HG03039 (cell line): ENCODE measurements around the gene PCNX1.
"Not testable (repeated sequence)": the region's sequence is repeated elsewhere in the genome, so short reads cannot be mapped to it uniquely, and the experiment has no call there.

Experiments
- ATAC-seq: cut with Tn5 transposase; IDR thresholded peaks from one replicate; pipeline ENCODE4 v1.9.1; 2021; ENCODE audit warnings: mild to moderate bottlenecking, moderate library complexity; ENCODE audit not compliant: unreplicated experiment

PCNX1 gene

GRCh38 chr14:71142375-71143038 is 235.2 kb downstream of the PCNX1 start:
- ATAC-seq = no peak

DNA sequence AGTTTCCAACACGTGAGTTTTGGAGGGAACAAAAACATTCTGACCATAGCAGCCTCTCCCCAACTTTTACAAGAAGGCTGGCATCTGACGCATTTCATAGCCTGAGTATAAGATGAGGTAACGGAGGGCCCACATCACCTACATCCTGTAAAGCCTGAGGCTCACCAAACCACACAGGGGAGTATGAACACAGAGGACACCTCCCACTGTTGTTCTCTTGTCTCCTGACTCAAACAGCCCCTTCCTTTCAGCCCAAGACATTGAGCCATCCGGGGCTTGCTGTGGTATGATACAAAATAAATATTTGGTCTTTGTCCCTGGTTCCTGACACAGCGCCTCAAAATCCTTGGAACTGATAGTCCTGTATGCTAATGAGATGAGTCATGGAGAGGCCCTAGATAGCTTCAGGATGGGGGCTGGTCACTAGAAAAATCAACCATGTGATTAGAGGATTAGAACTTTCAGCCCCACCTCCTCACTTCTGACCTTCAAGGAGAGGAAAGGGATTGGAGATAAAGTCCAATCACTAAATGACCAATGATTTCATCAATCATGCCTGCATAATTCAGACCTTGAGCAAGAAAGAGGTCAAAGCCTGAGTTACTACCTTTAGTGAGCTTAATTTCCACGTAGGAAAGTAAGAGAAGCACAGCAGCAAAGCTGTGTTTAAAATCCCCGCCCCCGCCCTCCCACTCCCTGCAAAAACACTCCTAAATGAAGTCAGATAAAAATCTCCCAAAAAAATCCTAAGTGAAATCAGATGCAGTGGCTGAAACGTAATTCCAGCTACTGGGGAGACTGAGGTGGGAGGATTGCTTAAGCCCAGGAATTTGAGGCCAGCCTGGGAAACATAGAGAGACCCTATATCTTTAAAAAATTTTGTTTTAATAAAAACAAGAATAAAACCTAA is 236.4 kb downstream of the PCNX1 start:
- no peak for ATAC-seq

DNA sequence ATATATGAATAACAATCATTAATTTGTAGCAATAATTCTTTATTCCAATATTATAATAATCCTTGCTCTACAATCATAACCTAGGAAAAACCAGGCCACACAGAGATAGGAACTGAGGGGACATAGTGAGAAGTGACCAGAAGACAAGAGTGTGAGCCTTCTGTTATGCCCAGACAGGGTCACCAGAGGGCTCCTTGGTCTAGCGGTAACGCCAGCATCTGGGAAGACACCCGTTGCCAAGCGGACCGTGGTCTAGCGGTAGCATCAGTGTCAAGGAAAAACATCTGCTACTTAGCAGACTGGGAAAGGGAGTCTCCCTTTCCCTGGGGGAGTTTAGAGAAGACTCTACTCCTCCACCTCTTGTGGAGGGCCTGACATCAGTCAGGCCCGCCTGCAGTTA is 240.1 kb downstream of the PCNX1 start:
- not testable (repeated sequence) for ATAC-seq

DNA sequence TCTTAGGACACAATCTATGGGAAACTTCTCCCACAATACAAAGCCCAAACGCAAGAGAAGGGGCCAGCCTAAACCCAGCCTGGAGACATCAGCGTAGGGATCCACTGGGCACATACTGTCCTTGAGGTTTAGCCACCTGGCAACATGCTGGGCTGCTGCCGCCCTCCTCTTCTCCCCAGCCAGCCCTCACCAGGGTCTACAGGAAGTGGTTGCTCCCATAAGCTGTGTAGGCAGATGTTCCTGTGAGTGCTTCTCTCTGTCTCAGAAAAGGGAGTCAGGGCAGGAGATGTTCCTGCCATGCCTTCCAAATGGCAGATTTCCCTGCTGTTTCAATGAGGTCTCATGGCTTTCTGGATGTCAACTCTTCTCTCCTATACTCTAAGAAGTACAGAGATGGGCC is 241.4 kb downstream of the PCNX1 start:
- no peak for ATAC-seq

GRCh38 chr14:71150737-71151136 is 243.5 kb downstream of the PCNX1 start:
- ATAC-seq = no peak

DNA sequence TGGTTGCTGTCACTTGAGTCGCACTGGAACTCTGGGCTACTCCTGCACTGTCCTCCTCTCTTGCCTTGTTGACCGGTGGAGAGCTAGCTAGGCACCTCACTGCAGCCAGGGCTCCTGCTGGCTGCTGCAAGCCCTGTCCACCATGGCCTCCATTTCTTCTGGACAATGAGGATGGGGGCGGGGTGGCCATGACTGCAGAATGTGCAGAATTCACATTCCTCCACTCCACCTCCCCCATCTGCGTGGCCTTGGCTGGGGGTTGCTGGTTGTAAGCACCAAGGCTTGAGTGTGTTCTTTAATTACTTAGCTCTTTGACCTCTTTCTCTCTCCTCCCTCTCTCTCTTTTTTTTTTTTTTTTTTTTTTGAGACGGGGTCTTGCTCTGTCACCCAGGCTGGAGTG is 248.5 kb downstream of the PCNX1 start:
- no peak for ATAC-seq

DNA sequence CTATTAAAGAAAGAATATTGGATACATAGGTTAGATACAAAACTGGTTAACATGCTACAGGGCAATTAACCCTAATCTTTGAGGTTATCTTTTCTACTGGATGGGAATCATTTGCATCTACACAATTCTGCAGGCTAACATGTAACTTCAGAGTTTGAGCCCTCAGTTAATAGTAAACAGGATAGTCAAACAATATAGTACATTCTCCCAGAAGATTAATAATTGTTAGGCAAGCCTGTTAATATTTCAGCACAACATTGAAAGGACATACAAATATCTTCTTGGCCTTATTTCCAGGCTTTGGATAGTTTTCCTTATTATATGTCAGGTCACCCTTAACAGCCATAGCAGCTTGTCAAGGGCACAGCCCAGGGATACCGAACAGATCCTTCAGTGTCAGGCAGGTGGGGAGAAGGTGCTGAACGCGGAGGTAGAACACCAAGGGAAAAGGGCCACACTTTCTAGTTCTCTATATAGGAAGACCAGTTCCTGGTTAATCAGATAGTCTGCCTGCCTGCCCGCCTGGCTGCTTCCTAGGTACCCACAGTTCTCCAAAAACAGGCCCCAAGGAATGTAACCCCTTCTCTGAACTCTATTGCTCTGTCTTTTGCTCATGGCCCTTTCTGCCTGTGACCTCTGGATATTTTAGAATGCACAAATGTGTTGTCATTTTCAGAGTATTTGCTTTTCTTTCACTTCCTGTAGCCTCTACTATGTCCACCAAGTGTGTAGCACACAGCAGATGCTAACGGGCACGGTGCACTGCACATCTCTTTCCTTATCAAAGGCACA is 256.0 kb downstream of the PCNX1 start:
- no peak for ATAC-seq

DNA sequence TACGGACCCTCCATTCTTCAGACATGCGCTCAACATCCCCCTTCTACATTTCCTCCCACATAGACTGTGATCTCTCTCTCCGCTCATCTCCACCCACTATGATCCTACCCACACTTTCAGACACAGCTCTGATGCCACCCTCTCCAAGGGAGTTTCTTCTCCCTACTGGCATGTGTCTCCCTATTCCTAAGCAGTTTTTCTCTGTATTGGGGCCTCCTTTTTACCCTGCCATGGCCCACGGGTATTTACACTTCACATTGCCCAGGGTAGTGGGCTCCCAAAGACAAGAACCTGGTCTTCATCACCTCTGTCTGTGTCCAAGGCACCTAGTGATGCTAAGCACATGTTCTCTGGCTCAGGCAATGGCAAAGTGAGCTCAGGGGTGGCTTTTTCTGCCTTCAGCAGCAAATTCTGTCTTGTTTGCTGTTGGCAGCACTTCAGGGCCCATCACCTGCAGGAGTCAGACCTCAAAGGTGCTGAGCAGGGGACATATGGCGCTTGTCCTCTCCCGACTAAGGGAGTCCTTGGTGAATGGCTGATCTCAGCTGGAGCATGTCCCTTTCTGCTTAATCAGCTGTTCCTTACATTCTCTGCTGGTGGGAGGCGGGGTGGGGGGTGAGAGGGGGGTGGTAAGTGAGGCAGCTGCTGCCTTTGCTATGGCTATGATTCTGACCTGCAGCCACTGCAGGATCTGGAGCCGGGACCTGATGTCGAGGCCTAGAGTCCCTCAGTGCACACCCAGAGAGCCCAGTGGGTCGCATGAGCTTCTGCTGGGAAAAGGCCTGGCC is 256.8 kb downstream of the PCNX1 start:
- ATAC-seq = no peak
